ENCODE measurements around the gene PHACTR4. TPM values are rescaled to one million over a fixed set of nuclear protein-coding genes. Genes with fewer than 3 reads are reported as not detected.

PHACTR4 gene
- total and polyA plus RNA-seq, 2 of the 13 experiments (the other 11 are each of a cell fraction or from before 2014, with no cell fraction given), result 13.9 to 17.1 TPM

DNA sequence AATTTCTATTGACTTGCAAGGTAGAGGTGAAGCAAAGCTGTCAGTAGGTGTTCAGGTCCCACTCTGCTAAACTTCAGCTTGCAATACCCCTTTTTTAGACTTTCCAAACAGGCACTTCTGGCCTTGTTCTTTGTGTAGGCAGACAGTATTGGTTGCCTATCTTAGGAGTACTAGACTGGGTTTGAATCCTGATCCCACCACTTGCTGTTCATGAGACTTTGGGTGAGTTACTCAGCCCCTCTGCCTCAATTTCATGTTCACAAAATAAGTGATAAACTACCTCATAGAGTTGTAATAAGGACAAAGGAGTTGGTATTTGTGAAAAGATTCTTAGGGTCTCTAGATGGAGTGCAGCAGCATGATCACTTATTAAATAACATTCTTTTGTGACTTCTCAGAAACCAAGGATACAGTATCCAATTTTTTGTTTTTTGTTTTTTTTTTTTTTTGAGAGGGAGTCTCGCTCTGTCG lies 141.5 kb downstream of the PHACTR4 start (continued):
- TF ChIP-seq KLF16 (CRISPR knock-in tag; IDR thresholded peaks at IDR 0.05) (no peak), ZNF367 (CRISPR knock-in tag; IDR thresholded peaks at IDR 0.05; ENCODE audit: borderline replicate concordance) (no peak), ZNF121 (CRISPR knock-in tag; IDR thresholded peaks at IDR 0.05) (no peak), KDM2A (CRISPR knock-in tag; IDR thresholded peaks at IDR 0.05; ENCODE audit: borderline replicate concordance, low read depth) (no peak; the same call in 1 of the 2 replicates), NR2C2 (CRISPR knock-in tag; IDR thresholded peaks at IDR 0.05; ENCODE audit: borderline replicate concordance) (no peak), SP5 (CRISPR knock-in tag; IDR thresholded peaks at IDR 0.05; ENCODE audit: borderline replicate concordance, low read depth) (no peak), HOXA5 (CRISPR knock-in tag; IDR thresholded peaks at IDR 0.05) (0 out of 2 replicates have a peak, but pooled peaks have one; percentile 11), SPEN (CRISPR knock-in tag; IDR thresholded peaks at IDR 0.05; ENCODE audit: low read depth) (no peak), ZNF33A (CRISPR knock-in tag; IDR thresholded peaks at IDR 0.05; ENCODE audit: borderline replicate concordance) (no peak), ZNF431 (CRISPR knock-in tag; IDR thresholded peaks at IDR 0.05; ENCODE audit: borderline replicate concordance, low read depth) (no peak), ZMAT3 (CRISPR knock-in tag; conservative IDR thresholded peaks at IDR 0.05) (no peak), ARNT2 (CRISPR knock-in tag; IDR thresholded peaks at IDR 0.05; ENCODE audit: low read depth) (no peak), RBFOX2 (IDR thresholded peaks at IDR 0.05; ENCODE audit: low read depth, low read length) (peak; percentile 88), MTF1 (CRISPR knock-in tag; IDR thresholded peaks at IDR 0.05) (no peak), SIX1 (CRISPR knock-in tag; IDR thresholded peaks at IDR 0.05; ENCODE audit: borderline replicate concordance) (0 out of 2 replicates have a peak, but pooled peaks have one; percentile 8)
- TF ChIP-seq, protein P1, sequence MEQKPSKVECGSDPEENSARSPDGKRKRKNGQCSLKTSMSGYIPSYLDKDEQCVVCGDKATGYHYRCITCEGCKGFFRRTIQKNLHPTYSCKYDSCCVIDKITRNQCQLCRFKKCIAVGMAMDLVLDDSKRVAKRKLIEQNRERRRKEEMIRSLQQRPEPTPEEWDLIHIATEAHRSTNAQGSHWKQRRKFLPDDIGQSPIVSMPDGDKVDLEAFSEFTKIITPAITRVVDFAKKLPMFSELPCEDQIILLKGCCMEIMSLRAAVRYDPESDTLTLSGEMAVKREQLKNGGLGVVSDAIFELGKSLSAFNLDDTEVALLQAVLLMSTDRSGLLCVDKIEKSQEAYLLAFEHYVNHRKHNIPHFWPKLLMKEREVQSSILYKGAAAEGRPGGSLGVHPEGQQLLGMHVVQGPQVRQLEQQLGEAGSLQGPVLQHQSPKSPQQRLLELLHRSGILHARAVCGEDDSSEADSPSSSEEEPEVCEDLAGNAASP (CRISPR knock-in tag; IDR thresholded peaks at IDR 0.05; ENCODE audit: borderline replicate concordance), result no peak
- TF ChIP-seq, protein P2, sequence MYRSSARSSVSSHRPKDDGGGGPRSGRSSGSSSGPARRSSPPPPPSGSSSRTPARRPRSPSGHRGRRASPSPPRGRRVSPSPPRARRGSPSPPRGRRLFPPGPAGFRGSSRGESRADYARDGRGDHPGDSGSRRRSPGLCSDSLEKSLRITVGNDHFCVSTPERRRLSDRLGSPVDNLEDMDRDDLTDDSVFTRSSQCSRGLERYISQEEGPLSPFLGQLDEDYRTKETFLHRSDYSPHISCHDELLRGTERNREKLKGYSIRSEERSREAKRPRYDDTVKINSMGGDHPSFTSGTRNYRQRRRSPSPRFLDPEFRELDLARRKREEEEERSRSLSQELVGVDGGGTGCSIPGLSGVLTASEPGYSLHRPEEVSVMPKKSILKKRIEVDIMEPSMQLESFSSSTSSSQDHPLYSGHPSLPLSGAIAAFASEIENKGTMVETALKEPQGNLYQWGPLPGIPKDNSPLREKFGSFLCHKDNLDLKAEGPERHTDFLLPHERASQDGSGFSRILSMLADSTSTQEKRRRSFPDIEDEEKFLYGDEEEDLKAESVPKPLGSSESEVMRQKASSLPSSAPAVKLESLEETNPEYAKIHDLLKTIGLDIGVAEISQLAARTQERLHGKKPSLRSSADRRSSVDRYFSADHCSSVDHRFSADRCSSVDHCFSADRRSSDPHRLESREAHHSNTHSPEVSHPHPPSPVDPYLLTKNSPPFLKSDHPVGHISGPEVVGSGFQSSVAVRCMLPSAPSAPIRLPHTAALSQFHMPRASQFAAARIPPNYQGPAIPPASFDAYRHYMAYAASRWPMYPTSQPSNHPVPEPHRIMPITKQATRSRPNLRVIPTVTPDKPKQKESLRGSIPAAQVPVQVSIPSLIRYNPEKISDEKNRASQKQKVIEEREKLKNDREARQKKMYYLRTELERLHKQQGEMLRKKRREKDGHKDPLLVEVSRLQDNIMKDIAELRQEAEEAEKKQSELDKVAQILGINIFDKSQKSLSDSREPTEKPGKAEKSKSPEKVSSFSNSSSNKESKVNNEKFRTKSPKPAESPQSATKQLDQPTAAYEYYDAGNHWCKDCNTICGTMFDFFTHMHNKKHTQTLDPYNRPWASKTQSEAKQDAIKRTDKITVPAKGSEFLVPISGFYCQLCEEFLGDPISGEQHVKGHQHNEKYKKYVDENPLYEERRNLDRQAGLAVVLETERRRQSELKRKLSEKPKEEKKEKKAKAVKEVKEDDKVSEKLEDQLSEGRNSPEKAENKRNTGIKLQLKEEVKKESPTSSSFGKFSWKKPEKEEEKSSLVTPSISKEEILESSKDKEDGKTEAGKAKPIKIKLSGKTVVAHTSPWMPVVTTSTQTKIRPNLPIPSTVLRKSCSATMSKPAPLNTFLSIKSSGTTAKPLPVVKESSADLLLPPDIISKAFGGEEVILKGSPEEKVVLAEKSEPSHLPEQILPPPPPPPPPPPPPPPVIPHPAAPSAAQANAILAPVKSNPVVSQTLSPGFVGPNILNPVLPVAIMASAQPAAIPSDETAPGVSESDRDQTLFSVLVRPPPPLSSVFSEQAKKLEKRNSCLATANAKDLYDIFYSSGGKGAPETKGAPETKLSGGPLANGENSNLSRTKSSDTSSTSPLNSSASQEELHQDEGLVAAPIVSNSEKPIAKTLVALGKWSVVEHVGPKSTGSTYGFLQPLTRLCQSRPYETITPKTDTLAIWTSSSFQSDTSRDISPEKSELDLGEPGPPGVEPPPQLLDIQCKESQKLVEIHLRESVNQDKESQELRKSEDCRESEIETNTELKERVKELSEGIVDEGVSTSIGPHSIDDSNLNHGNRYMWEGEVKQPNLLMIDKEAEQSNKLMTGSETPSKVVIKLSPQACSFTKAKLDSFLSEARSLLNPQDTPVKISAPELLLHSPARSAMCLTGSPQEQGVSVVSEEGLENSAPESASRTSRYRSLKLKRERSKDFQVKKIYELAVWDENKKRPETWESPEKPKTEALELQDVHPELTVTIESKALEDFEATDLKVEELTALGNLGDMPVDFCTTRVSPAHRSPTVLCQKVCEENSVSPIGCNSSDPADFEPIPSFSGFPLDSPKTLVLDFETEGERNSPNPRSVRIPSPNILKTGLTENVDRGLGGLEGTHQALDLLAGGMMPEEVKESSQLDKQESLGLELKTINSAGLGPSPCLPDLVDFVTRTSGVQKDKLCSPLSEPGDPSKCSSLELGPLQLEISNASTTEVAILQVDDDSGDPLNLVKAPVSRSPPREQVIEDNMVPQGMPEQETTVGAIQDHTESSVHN (CRISPR knock-in tag; IDR thresholded peaks at IDR 0.05), result no peak
- TF ChIP-seq, protein P3, sequence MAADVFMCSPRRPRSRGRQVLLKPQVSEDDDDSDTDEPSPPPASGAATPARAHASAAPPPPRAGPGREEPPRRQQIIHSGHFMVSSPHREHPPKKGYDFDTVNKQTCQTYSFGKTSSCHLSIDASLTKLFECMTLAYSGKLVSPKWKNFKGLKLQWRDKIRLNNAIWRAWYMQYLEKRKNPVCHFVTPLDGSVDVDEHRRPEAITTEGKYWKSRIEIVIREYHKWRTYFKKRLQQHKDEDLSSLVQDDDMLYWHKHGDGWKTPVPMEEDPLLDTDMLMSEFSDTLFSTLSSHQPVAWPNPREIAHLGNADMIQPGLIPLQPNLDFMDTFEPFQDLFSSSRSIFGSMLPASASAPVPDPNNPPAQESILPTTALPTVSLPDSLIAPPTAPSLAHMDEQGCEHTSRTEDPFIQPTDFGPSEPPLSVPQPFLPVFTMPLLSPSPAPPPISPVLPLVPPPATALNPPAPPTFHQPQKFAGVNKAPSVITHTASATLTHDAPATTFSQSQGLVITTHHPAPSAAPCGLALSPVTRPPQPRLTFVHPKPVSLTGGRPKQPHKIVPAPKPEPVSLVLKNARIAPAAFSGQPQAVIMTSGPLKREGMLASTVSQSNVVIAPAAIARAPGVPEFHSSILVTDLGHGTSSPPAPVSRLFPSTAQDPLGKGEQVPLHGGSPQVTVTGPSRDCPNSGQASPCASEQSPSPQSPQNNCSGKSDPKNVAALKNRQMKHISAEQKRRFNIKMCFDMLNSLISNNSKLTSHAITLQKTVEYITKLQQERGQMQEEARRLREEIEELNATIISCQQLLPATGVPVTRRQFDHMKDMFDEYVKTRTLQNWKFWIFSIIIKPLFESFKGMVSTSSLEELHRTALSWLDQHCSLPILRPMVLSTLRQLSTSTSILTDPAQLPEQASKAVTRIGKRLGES (CRISPR knock-in tag; IDR thresholded peaks at IDR 0.05; ENCODE audit: borderline replicate concordance), result no peak
